CD4-positive, CD25-positive, alpha-beta regulatory T cell (primary cell): Measurements from ENCODE around the gene EPHB1. TPM values are rescaled to one million over a fixed set of nuclear protein-coding genes. Genes with fewer than 3 reads are reported as not detected.
A peak's percentile ranks its signal among the peaks of the same experiment; 100 is the strongest.

ENCODE experiments used
- ATAC-seq, 2 donors: fragments of 150-1000 bp; cut with Tn5 transposase; one replicate each; pipeline ENCODE4 v1.10.0; 2021; ENCODE audit warnings: low read depth in 2 of 2, moderate number of reproducible peaks in 2 of 2, moderate library complexity in 1 of 2
- DNase-seq, 3 donors: peaks; one replicate each; pipeline versions ENCODE4 v3.0.0 to v3.0.0-alpha.2; 2012 to 2022; ENCODE audit warnings: mixed read lengths in 1 of 3
- H3K27ac ChIP-seq: one replicate; pipeline ENCODE4 v1.7.0; 2013; ENCODE audit warnings: mild to moderate bottlenecking, low read length; ENCODE audit not compliant: insufficient read depth, poor library complexity, severe bottlenecking
- H3K27me3 ChIP-seq: one replicate; pipeline ENCODE4 v1.7.0; 2013; ENCODE audit warnings: low read length; ENCODE audit not compliant: control insufficient read depth, insufficient read depth
- H3K36me3 ChIP-seq: one replicate; pipeline ENCODE4 v1.7.0; 2013; ENCODE audit warnings: mild to moderate bottlenecking, low read length, moderate library complexity; ENCODE audit not compliant: control insufficient read depth, insufficient read depth
- H3K4me1 ChIP-seq: 2 replicates; pipeline ENCODE4 v1.7.0; 2013; ENCODE audit warnings: mild to moderate bottlenecking, low read length; ENCODE audit not compliant: insufficient read depth, control insufficient read depth, poor library complexity, severe bottlenecking
- H3K4me3 ChIP-seq: one replicate; pipeline ENCODE4 v1.7.0; 2013; ENCODE audit warnings: low read depth, mild to moderate bottlenecking, low read length, moderate library complexity
- H3K9me3 ChIP-seq, 2 experiments: 1 replicate in 1 of 2; 2 replicates in 1 of 2; pipeline ENCODE4 v1.7.0; 2013; ENCODE audit warnings: low read length in 2 of 2, mild to moderate bottlenecking in 1 of 2, moderate library complexity in 1 of 2; ENCODE audit not compliant: control insufficient read depth in 2 of 2
- H3K27ac Mint-ChIP-seq, 3 donors: one replicate each; pipeline ENCODE4 v1.8.0; 2020 to 2022; ENCODE audit warnings: mild to moderate bottlenecking in 3 of 3, mixed read lengths in 3 of 3, moderate library complexity in 2 of 3
- H3K27me3 Mint-ChIP-seq: one replicate; pipeline ENCODE4 v1.8.0; 2022; ENCODE audit warnings: mild to moderate bottlenecking, mixed read lengths
- H3K36me3 Mint-ChIP-seq: one replicate; pipeline ENCODE4 v1.8.0; 2020; ENCODE audit warnings: mixed read lengths
- H3K4me1 Mint-ChIP-seq, 4 donors: one replicate each; pipeline ENCODE4 v1.8.0; 2020 to 2022; ENCODE audit warnings: mixed read lengths in 4 of 4, mild to moderate bottlenecking in 1 of 4
- H3K4me3 Mint-ChIP-seq, 4 donors: one replicate each; pipeline ENCODE4 v1.8.0; 2020 to 2022; ENCODE audit warnings: mild to moderate bottlenecking in 4 of 4, mixed read lengths in 4 of 4, moderate library complexity in 3 of 4
- H3K9me3 Mint-ChIP-seq, 7 donors: one replicate each; pipeline ENCODE4 v1.8.0; 2020 to 2022; ENCODE audit warnings: mixed read lengths in 7 of 7, mild to moderate bottlenecking in 3 of 7, moderate library complexity in 2 of 7
- polyA plus RNA-seq, 4 donors: library from polyadenylated mRNA; unstranded; fragments of 300-500 nt; fragmentation: Illumina TruSeq; gene quantifications; one replicate each; pipeline ENCODE4 v1.2.3, GENCODE V29; 2021
- total RNA-seq: library from RNA; stranded (reverse); gene quantifications from one replicate; pipeline ENCODE4 v1.2.3, GENCODE V29; 2022

The EPHB1 gene
- total and polyA plus RNA-seq, 5 donors from 2014 or later: 0.32 to 2.1 (median 0.84) TPM

- Mint-ChIP-seq H3K36me3 (no peaks in the 10 kb centered on the region), H3K27me3 (peaks cover 5% of the 10 kb centered on the region), H3K27ac (no peak overlapping the region), H3K4me3 (no peak overlapping the region), H3K4me1 (no peaks in the 10 kb centered on the region), H3K9me3 (peaks cover 0 to 29% (median 2%) of the 10 kb centered on the region in 7 donors)
- H3K36me3 ChIP-seq: no peaks in the 10 kb centered on the region
- no peak overlapping the region for H3K27ac ChIP-seq
- H3K27me3 ChIP-seq: peaks cover 4% of the 10 kb centered on the region
- H3K4me1 ChIP-seq: no peaks in the 10 kb centered on the region
- H3K9me3 ChIP-seq: peaks cover 0 to 3% of the 10 kb centered on the region in 2 experiments
- no peak for ATAC-seq
- no peak overlapping the region for H3K4me3 ChIP-seq
- DNase-seq: no peak
Measured at GRCh38 chr3:134840459-134840858, 45.4 kb downstream of the EPHB1 start.

- Histone ChIP-seq H3K27ac (no peak overlapping the region), H3K36me3 (no peaks in the 10 kb centered on the region), H3K4me1 (no peaks in the 10 kb centered on the region), H3K27me3 (peaks cover 4% of the 10 kb centered on the region), H3K9me3 (peaks cover 0 to 3% of the 10 kb centered on the region in 2 experiments), H3K4me3 (no peak overlapping the region)
- Mint-ChIP-seq H3K27ac (no peak overlapping the region), H3K4me3 (no peak overlapping the region), H3K9me3 (peaks cover 0 to 20% (median 2%) of the 10 kb centered on the region in 7 donors), H3K27me3 (no peaks in the 10 kb centered on the region), H3K4me1 (no peaks in the 10 kb centered on the region), H3K36me3 (no peaks in the 10 kb centered on the region)
- ATAC-seq (no peak), DNase-seq (no peak)
Measured at GRCh38 chr3:134846084-134846483, 51.0 kb downstream of the EPHB1 start.

- no peak overlapping the region for H3K27ac Mint-ChIP-seq
- DNase-seq (no peak), ATAC-seq (no peak)
- H3K27me3 Mint-ChIP-seq: no peaks in the 10 kb centered on the region
- H3K36me3 Mint-ChIP-seq: no peaks in the 10 kb centered on the region
- peaks cover 0 to 20% (median 2%) of the 10 kb centered on the region in 7 donors for H3K9me3 Mint-ChIP-seq
- Histone ChIP-seq H3K27me3 (peaks cover 4% of the 10 kb centered on the region), H3K36me3 (no peaks in the 10 kb centered on the region), H3K4me1 (no peaks in the 10 kb centered on the region), H3K4me3 (no peak overlapping the region), H3K27ac (no peak overlapping the region), H3K9me3 (peaks cover 0 to 3% of the 10 kb centered on the region in 2 experiments)
- H3K4me1 Mint-ChIP-seq: no peaks in the 10 kb centered on the region
- no peak overlapping the region for H3K4me3 Mint-ChIP-seq
Measured at GRCh38 chr3:134846911-134847317, 51.9 kb downstream of the EPHB1 start.

GRCh38 chr3:134847349-134847748 lies 52.3 kb downstream of the EPHB1 start:
- no peak for ATAC-seq

GRCh38 chr3:134849561-134849960 lies 54.5 kb downstream of the EPHB1 start:
- DNase-seq (no peak), ATAC-seq (no peak)
- Histone ChIP-seq H3K4me3 (no peak overlapping the region), H3K4me1 (no peaks in the 10 kb centered on the region), H3K9me3 (no peaks in the 10 kb centered on the region), H3K27me3 (no peaks in the 10 kb centered on the region), H3K36me3 (no peaks in the 10 kb centered on the region), H3K27ac (no peak overlapping the region)
- Mint-ChIP-seq H3K27ac (no peak overlapping the region), H3K27me3 (no peaks in the 10 kb centered on the region), H3K9me3 (peaks cover 0 to 2% (median 0%) of the 10 kb centered on the region in 7 donors), H3K36me3 (no peaks in the 10 kb centered on the region), H3K4me1 (peaks cover 0 to 14% (median 4%) of the 10 kb centered on the region in 4 donors), H3K4me3 (no peak overlapping the region)

More at GRCh38 chr3:134847349-134847748, 52.3 kb downstream of the EPHB1 start:
- DNase-seq: no peak
- Histone ChIP-seq H3K27ac (no peak overlapping the region), H3K36me3 (no peaks in the 10 kb centered on the region), H3K9me3 (peaks cover 0 to 3% of the 10 kb centered on the region in 2 experiments), H3K27me3 (peaks cover 4% of the 10 kb centered on the region), H3K4me1 (no peaks in the 10 kb centered on the region), H3K4me3 (no peak overlapping the region)
- Mint-ChIP-seq H3K36me3 (no peaks in the 10 kb centered on the region), H3K27ac (no peak overlapping the region), H3K4me1 (peaks cover 0 to 1% (median 0%) of the 10 kb centered on the region in 4 donors), H3K27me3 (no peaks in the 10 kb centered on the region), H3K4me3 (no peak overlapping the region), H3K9me3 (peaks cover 0 to 19% (median 2%) of the 10 kb centered on the region in 7 donors)

GRCh38 chr3:134850761-134851160 lies 55.7 kb downstream of the EPHB1 start:
- H3K9me3 ChIP-seq: no peaks in the 10 kb centered on the region
- no peak overlapping the region for H3K27ac Mint-ChIP-seq
- peaks cover 0 to 14% (median 4%) of the 10 kb centered on the region in 4 donors for H3K4me1 Mint-ChIP-seq

GRCh38 chr3:134852132-134852531 lies 57.1 kb downstream of the EPHB1 start:
- no peak for ATAC-seq
- H3K27me3 ChIP-seq: no peaks in the 10 kb centered on the region
- H3K27ac ChIP-seq: no peak overlapping the region
- H3K9me3 Mint-ChIP-seq: peaks cover 0 to 3% (median 0%) of the 10 kb centered on the region in 7 donors
- no peak for DNase-seq
- no peak overlapping the region for H3K27ac Mint-ChIP-seq
- no peaks in the 10 kb centered on the region for H3K36me3 ChIP-seq
- H3K4me1 Mint-ChIP-seq: peaks cover 0 to 14% (median 4%) of the 10 kb centered on the region in 4 donors
- no peaks in the 10 kb centered on the region for H3K36me3 Mint-ChIP-seq
- H3K27me3 Mint-ChIP-seq: no peaks in the 10 kb centered on the region
- H3K4me3 Mint-ChIP-seq: no peak overlapping the region
- H3K4me3 ChIP-seq: no peak overlapping the region
- no peaks in the 10 kb centered on the region for H3K9me3 ChIP-seq
- no peaks in the 10 kb centered on the region for H3K4me1 ChIP-seq

More at GRCh38 chr3:134850761-134851160, 55.7 kb downstream of the EPHB1 start:
- H3K27me3 ChIP-seq: no peaks in the 10 kb centered on the region
- no peaks in the 10 kb centered on the region for H3K27me3 Mint-ChIP-seq
- H3K36me3 Mint-ChIP-seq: no peaks in the 10 kb centered on the region
- ATAC-seq (no peak), DNase-seq (no peak)
- no peak overlapping the region for H3K4me3 ChIP-seq
- peaks cover 0 to 2% (median 0%) of the 10 kb centered on the region in 7 donors for H3K9me3 Mint-ChIP-seq
- no peaks in the 10 kb centered on the region for H3K4me1 ChIP-seq
- no peak overlapping the region for H3K27ac ChIP-seq
- no peak overlapping the region for H3K4me3 Mint-ChIP-seq
- H3K36me3 ChIP-seq: no peaks in the 10 kb centered on the region

- Histone ChIP-seq H3K9me3 (no peaks in the 10 kb centered on the region), H3K27me3 (no peaks in the 10 kb centered on the region), H3K4me3 (peak overlapping the region; percentile 18), H3K4me1 (no peaks in the 10 kb centered on the region), H3K36me3 (no peaks in the 10 kb centered on the region), H3K27ac (no peak overlapping the region)
- H3K27me3 Mint-ChIP-seq: no peaks in the 10 kb centered on the region
- DNase-seq (peak in 1 of 3 donors; percentile 10), ATAC-seq (peak; percentile 44 to 52)
- peak overlapping the region in 1 of 4 donors; percentile 36 for H3K4me3 Mint-ChIP-seq
- H3K36me3 Mint-ChIP-seq: no peaks in the 10 kb centered on the region
- H3K27ac Mint-ChIP-seq: peak overlapping the region; percentile 72 to 74 (median 73)
- H3K4me1 Mint-ChIP-seq: peaks cover 0 to 14% (median 4%) of the 10 kb centered on the region in 4 donors
- peaks cover 0 to 3% (median 0%) of the 10 kb centered on the region in 7 donors for H3K9me3 Mint-ChIP-seq
Measured at GRCh38 chr3:134852893-134853351, 57.9 kb downstream of the EPHB1 start.
